Testis (tissue), 2 donors: ENCODE results near the gene USH1G.
"Not testable (repeated sequence)": the region's sequence is repeated elsewhere in the genome, so short reads cannot be mapped to it uniquely, and the experiment has no call there.

Source experiments
- POLR2A ChIP-seq: fragments of 450-650 bp; IDR thresholded peaks from one replicate; pipeline ENCODE4 v1.6.1; 2017; ENCODE audit warnings: antibody characterized with exemption, mild to moderate bottlenecking, moderate library complexity
- TF ChIP-seq, protein P1 (sequence below), 3 experiments: fragments of 450-650 bp in 2 of 3; fragments of 200-600 bp in 1 of 3; sonication (generic) in 1 of 3; IDR thresholded peaks; one replicate each; pipeline ENCODE4 v1.5.1; 2016 to 2019; ENCODE audit warnings: antibody characterized with exemption in 3 of 3, mild to moderate bottlenecking in 2 of 3, moderate library complexity in 1 of 3

DNA sequence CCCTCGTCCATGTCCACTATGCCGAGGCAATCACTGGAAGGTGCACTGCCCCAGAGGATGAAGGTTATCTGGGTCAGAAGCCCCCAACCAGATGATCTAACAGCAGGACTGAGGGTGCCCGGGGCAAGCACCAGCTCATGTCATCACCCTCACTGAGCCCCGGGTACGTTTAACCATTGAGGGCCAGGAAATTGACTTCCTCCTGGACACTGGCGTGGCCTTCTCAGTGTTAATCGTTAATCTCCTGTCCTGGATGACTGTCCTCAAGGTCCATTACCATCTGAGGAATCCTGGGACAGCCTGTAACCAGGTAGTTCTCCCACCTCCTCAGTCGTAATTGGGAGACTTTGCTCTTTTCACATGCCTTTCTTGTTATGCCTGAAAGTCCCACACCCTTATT lies 11.6 kb downstream of the USH1G start:
- TF ChIP-seq, protein P1, sequence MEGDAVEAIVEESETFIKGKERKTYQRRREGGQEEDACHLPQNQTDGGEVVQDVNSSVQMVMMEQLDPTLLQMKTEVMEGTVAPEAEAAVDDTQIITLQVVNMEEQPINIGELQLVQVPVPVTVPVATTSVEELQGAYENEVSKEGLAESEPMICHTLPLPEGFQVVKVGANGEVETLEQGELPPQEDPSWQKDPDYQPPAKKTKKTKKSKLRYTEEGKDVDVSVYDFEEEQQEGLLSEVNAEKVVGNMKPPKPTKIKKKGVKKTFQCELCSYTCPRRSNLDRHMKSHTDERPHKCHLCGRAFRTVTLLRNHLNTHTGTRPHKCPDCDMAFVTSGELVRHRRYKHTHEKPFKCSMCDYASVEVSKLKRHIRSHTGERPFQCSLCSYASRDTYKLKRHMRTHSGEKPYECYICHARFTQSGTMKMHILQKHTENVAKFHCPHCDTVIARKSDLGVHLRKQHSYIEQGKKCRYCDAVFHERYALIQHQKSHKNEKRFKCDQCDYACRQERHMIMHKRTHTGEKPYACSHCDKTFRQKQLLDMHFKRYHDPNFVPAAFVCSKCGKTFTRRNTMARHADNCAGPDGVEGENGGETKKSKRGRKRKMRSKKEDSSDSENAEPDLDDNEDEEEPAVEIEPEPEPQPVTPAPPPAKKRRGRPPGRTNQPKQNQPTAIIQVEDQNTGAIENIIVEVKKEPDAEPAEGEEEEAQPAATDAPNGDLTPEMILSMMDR (IDR thresholded peaks at IDR 0.05): not testable (repeated sequence)
- TF ChIP-seq POLR2A: not testable (repeated sequence)
